GM15510 (cell line): Measurements from ENCODE around the gene OR51A4.

Experiments used
- POLR2A ChIP-seq: IDR thresholded peaks from 3 replicates; pipeline ENCODE4 v1.6.1; 2011; ENCODE audit warnings: borderline replicate concordance; ENCODE audit not compliant: insufficient read length; ENCODE audit errors: extremely low read depth

OR51A4 gene

DNA sequence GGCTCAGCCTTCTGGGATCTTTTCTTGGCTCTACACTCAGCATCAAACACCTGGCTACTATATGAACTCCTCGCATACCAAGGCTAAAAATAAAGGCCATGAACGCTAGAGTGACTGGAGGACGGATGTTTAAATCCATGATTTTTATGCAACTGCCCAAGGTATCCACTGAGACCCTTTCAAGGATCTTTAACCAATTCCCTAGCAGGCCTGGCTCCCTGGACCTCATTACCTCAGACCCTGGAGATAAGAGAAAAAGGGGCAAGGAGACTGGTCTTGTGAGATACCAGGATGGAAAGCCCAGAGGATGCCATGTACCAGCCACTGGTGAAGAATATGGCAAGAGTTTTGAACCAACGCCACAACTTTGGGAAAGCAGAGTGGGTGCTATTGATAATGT lies 28.2 kb downstream of the OR51A4 start, which contains the start of gene OR51G2:
TSS of gene OR51G2 (minus strand) at position 101 of the 400 bp plus-strand sequence. CDS start 3,687 bp downstream, outside the sequence.
- no peak for TF ChIP-seq POLR2A

DNA sequence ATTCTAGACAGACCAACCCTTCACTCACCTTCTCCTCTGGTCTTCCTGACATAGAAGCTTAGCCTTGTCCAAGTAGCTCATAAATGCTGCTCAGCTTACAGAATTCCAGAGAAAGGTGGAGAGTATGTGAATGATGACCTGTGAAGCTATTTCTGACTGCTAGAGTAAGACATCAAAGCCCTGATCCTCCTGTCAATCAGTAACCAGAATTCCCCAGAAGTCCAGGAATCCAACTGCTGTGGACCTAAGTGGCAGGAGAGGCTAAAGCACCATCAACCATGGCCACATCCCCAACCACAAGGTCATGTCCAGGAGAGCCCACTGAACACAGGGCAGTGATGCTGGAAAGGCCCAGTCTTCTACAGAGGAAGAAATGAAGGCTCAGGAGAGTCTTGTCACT lies 30.8 kb downstream of the OR51A4 start:
- TF ChIP-seq POLR2A: no peak

DNA sequence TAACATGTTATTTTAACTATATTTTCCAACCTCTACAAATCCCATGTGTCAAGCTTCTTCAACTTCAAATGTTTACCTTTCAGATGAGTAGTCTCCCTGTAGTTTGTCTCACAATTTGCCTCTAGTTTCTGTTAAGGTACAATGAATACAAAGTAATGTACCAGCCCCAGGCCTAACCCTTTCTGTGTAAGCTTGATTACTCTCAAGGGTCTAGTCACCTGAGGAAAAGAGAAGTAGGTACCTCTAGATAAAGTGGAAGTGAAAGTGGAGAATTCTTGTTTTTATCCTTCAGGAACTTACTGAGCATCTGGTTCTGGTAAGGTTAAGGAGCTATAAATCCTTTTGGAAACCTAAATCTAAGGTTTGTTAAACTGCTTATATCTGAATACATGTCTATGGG lies 43.9 kb downstream of the OR51A4 start, which contains the start of gene OR51A7:
TSS of gene OR51A7 (plus strand) at position 300 of the 400 bp plus-strand sequence. CDS start 3,587 bp downstream, outside the sequence.
- no peak for TF ChIP-seq POLR2A
